ENCODE measurements around the gene DDX49.
"Not testable (repeated sequence)": the region's sequence is repeated elsewhere in the genome, so short reads cannot be mapped to it uniquely, and the experiment has no call there.

DDX49 gene

DNA sequence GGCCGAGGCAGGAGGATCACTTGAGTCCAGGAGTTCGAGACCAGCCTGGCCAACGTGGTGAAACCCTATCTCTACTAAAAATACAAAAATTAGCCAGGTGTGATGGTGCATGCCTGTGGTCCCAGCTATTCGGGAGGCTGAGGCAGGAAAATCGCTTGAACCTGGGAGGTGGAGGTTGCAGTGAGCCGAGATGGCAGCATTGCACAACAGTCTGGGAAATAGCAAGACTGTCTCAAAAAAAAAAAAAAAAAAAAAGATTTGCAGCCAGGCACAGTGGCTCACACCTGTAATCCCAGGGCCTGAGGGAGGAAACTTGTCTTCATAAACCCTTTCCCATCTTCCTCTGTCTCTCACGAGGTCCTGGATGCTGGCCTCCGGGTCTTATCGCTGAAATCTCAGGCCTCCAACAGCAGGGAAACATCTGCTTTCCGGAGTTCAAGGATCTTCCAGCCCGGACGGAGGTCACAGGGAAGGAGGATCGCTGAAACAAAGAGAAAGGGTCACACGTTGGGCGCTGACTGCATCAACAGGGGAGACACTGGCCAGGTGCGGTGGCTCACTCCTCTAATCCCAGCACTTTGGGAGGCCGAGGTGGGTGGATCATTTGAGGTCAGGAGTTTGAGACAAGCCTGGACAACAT lies 33.0 kb downstream of the DDX49 start:
- not testable (repeated sequence) for H3K9me3 Mint-ChIP-seq; H3K36me3 Mint-ChIP-seq; H3K4me1 Mint-ChIP-seq; DNase-seq; H3K27ac Mint-ChIP-seq; ATAC-seq (replicated peaks); H3K4me3 Mint-ChIP-seq
- H3K27me3 Mint-ChIP-seq: peaks cover 12 to 17% of the 10 kb centered on the region in 2 donors

DNA sequence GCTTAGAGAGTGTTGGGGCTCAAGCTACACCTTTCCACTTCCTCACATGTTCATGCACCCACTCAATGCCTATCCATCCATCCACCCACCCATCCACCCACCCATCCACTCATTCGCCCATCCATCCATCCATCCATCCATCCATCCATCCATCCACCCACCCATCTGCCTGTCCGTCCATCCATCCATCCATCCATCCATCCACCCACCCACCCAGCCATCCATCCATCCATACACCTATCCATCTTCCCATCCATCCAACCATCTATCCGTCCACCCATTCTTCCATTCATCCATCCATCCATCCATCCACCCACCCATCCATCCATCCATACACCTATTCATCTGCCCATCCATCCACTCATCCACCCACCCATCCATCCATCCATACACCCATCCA lies 34.6 kb downstream of the DDX49 start:
- Mint-ChIP-seq H3K9me3 (peaks cover 7 to 9% of the 10 kb centered on the region in 2 donors), H3K4me3 (no peak overlapping the region), H3K36me3 (no peaks in the 10 kb centered on the region), H3K27me3 (peaks cover 12 to 14% of the 10 kb centered on the region in 2 donors), H3K27ac (no peak overlapping the region), H3K4me1 (no peaks in the 10 kb centered on the region)
- no peak for ATAC-seq (replicated peaks)
- no peak for DNase-seq

DNA sequence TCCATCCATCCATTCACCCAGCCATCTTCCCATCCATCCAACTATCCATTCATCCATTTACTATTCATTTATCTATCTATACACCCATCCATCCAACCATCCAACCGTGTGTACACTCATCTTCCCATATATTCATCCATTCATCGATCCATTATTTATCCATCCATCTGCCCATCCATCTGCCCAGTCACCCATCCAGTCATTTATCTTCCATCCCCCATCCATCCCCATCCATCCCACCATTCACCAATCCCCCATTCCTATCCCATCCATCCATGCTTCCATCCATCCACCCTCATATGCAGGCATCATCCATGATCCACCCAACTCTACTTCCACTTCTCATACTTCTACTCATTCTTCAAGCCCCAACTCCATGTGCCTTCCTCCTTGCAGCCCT lies 35.5 kb downstream of the DDX49 start:
- no peak overlapping the region for H3K4me3 Mint-ChIP-seq
- no peaks in the 10 kb centered on the region for H3K4me1 Mint-ChIP-seq
- H3K27me3 Mint-ChIP-seq: peaks cover 12 to 14% of the 10 kb centered on the region in 2 donors
- no peak for ATAC-seq (replicated peaks)
- H3K9me3 Mint-ChIP-seq: peaks cover 7 to 9% of the 10 kb centered on the region in 2 donors
- H3K27ac Mint-ChIP-seq: no peak overlapping the region
- H3K36me3 Mint-ChIP-seq: no peaks in the 10 kb centered on the region
- no peak for DNase-seq

GRCh38 chr19:18960370-18960769 lies 40.9 kb downstream of the DDX49 start:
- Mint-ChIP-seq H3K27me3 (peaks cover 14 to 29% of the 10 kb centered on the region in 2 donors), H3K36me3 (no peaks in the 10 kb centered on the region), H3K9me3 (no peaks in the 10 kb centered on the region), H3K4me3 (no peak overlapping the region), H3K4me1 (peaks cover 5 to 12% of the 10 kb centered on the region in 2 donors), H3K27ac (no peak overlapping the region)
- DNase-seq: no peak
- ATAC-seq (replicated peaks): no peak

- DNase-seq (no peak), ATAC-seq (replicated peaks) (peak in 1 of 2 donors; percentile 27)
- Mint-ChIP-seq H3K27me3 (peaks cover 14 to 35% of the 10 kb centered on the region in 2 donors), H3K9me3 (no peaks in the 10 kb centered on the region), H3K4me3 (no peak overlapping the region), H3K4me1 (peaks cover 5 to 12% of the 10 kb centered on the region in 2 donors), H3K36me3 (no peaks in the 10 kb centered on the region), H3K27ac (no peak overlapping the region)
These were observed 42.5 kb downstream of the DDX49 start for GRCh38 chr19:18961767-18962620.

DNA sequence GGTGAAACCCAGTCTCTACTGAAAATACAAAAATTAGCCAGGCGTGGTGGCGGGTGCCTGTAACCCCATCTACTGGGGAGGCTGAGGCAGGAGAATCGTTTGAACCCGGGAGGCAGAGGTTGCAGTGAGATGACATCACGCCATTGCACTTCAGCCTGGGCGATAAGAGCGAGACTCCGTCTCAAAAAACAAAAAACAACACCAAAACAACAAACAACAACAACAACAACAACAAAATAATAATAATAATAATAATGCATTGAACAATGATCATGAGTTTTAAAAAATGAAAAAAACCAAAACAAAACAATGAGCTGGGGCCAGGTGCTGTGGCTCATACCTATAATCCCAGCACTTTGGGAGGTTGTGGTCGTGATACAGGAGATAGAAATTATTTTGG lies 44.6 kb downstream of the DDX49 start:
- DNase-seq (no peak), ATAC-seq (replicated peaks) (no peak)
- no peak overlapping the region for H3K27ac Mint-ChIP-seq
- H3K4me3 Mint-ChIP-seq: no peak overlapping the region
- peaks cover 5 to 12% of the 10 kb centered on the region in 2 donors for H3K4me1 Mint-ChIP-seq
- H3K27me3 Mint-ChIP-seq: peaks cover 17 to 35% of the 10 kb centered on the region in 2 donors
- no peaks in the 10 kb centered on the region for H3K36me3 Mint-ChIP-seq
- no peaks in the 10 kb centered on the region for H3K9me3 Mint-ChIP-seq

GRCh38 chr19:18966307-18966706 lies 46.8 kb downstream of the DDX49 start:
- ATAC-seq (replicated peaks): no peak
- Mint-ChIP-seq H3K9me3 (no peaks in the 10 kb centered on the region), H3K27ac (no peak overlapping the region), H3K27me3 (peaks cover 19 to 32% of the 10 kb centered on the region in 2 donors), H3K4me3 (no peak overlapping the region), H3K4me1 (peaks cover 4 to 10% of the 10 kb centered on the region in 2 donors), H3K36me3 (no peaks in the 10 kb centered on the region)
- no peak for DNase-seq

GRCh38 chr19:18967358-18968146 lies 48.0 kb downstream of the DDX49 start:
- DNase-seq: no peak
- peaks cover 8 to 19% of the 10 kb centered on the region in 2 donors for H3K27me3 Mint-ChIP-seq
- H3K4me3 Mint-ChIP-seq: no peak overlapping the region
- no peak for ATAC-seq (replicated peaks)
- no peaks in the 10 kb centered on the region for H3K36me3 Mint-ChIP-seq
- no peaks in the 10 kb centered on the region for H3K9me3 Mint-ChIP-seq
- no peak overlapping the region for H3K27ac Mint-ChIP-seq
- H3K4me1 Mint-ChIP-seq: no peaks in the 10 kb centered on the region

DNA sequence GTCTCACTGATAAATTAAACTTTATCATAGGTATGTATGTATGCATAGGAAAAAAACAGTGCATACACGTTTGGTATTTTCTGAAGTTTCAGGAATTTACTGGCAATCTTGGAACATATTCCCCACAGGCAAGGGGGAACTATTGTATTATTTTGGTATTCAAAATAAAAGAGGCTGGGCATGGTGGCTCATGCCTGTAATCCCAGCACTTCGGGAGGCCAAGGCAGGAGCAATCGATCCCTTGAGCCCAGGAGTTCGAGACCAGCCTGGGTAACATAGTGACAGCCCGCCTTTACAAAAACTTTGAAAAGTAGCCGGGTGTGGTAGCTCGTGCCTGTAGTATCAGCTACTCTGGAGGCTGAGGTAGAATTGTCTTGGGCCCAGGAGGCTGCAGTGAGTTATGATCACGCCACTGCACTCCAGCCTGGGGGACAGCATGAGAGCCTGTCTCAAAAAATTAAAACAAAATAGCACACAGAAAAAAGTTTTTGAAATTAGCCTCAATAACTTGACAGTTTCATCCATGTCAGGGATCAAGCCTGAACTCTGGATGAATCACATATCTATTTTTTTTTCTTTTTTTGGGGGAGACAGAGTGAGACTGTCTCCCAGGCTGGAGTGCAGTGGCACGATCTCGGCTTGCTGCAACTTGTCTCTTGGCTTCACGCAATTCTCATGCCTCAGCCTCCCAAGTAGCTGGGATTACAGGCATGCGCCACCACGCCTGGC lies 50.6 kb downstream of the DDX49 start:
- Mint-ChIP-seq H3K27me3 (peaks cover 12 to 13% of the 10 kb centered on the region in 2 donors), H3K27ac (no peak overlapping the region), H3K4me3 (no peak overlapping the region), H3K36me3 (no peaks in the 10 kb centered on the region), H3K9me3 (no peaks in the 10 kb centered on the region), H3K4me1 (no peaks in the 10 kb centered on the region)
- DNase-seq (no peak), ATAC-seq (replicated peaks) (no peak)

DNA sequence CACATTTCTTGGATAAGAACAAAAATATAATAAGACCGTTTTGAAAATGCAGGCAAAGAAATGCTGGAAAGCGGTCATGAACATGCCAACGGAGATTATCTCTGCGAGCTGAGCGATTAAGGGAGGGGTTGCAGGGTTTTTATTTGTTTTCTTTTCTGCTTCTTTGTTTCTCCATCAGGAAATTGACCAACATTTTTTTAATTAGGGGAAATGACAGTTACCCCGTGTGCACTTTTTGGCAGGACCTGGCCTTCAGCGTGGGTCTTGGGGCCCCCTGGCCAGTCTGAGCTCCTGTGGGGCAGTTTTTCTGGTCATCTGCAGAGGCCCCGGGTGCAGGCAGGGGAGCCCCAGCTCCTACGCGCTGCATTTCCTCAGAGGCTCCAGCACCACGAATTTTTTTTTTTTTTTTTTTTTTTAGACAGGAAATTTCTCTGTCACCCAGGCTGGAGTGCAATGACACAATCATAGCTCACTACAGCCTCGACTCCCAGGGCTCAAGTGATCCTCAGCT lies 52.8 kb downstream of the DDX49 start:
- H3K27ac Mint-ChIP-seq: no peak overlapping the region
- H3K4me3 Mint-ChIP-seq: no peak overlapping the region
- no peak for DNase-seq
- H3K9me3 Mint-ChIP-seq: no peaks in the 10 kb centered on the region
- no peaks in the 10 kb centered on the region for H3K4me1 Mint-ChIP-seq
- H3K36me3 Mint-ChIP-seq: no peaks in the 10 kb centered on the region
- no peak for ATAC-seq (replicated peaks)
- H3K27me3 Mint-ChIP-seq: peaks cover 8 to 12% of the 10 kb centered on the region in 2 donors

DNA sequence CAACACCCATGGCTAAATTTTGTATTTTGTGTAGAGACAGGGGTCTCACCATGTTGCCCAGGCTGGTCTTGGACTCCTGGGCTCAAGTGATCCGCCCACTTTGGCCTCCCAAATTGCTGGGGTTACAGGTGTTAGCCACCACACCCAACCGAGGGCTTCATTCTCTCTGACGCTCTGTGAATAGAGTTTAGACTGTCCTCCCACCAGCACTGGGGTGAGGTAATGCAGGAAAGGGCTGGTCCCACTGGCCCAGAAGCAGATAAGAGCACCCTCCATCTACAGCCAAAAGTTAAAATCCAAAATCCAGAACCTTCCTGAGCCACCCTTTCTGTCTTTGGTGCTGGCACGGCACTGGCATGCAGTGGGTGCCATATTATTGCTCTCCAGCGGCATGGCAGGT lies 53.3 kb downstream of the DDX49 start:
- Mint-ChIP-seq H3K4me1 (no peaks in the 10 kb centered on the region), H3K36me3 (no peaks in the 10 kb centered on the region), H3K27ac (no peak overlapping the region), H3K4me3 (no peak overlapping the region), H3K27me3 (peaks cover 8 to 12% of the 10 kb centered on the region in 2 donors), H3K9me3 (no peaks in the 10 kb centered on the region)
- DNase-seq: no peak
- ATAC-seq (replicated peaks): no peak

GRCh38 chr19:18975011-18975410 lies 55.5 kb downstream of the DDX49 start:
- no peak for ATAC-seq (replicated peaks)
- no peak overlapping the region for H3K4me3 Mint-ChIP-seq
- H3K4me1 Mint-ChIP-seq: no peaks in the 10 kb centered on the region
- no peaks in the 10 kb centered on the region for H3K36me3 Mint-ChIP-seq
- peaks cover 14 to 15% of the 10 kb centered on the region in 2 donors for H3K27me3 Mint-ChIP-seq
- no peak for DNase-seq
- H3K27ac Mint-ChIP-seq: no peak overlapping the region
- no peaks in the 10 kb centered on the region for H3K9me3 Mint-ChIP-seq

GRCh38 chr19:18975869-18976268 lies 56.4 kb downstream of the DDX49 start:
- Mint-ChIP-seq H3K9me3 (no peaks in the 10 kb centered on the region), H3K4me1 (no peaks in the 10 kb centered on the region), H3K4me3 (no peak overlapping the region), H3K27me3 (peaks cover 18 to 19% of the 10 kb centered on the region in 2 donors), H3K36me3 (no peaks in the 10 kb centered on the region), H3K27ac (no peak overlapping the region)
- ATAC-seq (replicated peaks) (no peak), DNase-seq (no peak)

All from stimulated activated naive B cell treated with anti-CD40 and anti-IgM and Interleukin-4, amounts not matched to agents 10 μg/mL and 1 μg/mL and 100 μg/mL, for 72 hours (primary cell).